Neural progenitor cell (in vitro differentiated cells): ENCODE measurements around the gene CD86.

Source experiments
- EZH2 ChIP-seq: fragments of 200-600 bp; sonication (generic); IDR thresholded peaks from 2 replicates; pipeline ENCODE4 v1.6.1; 2017; ENCODE audit warnings: antibody characterized with exemption, mild to moderate bottlenecking, moderate library complexity
- TF ChIP-seq, protein P1 (sequence below): fragments of 200-600 bp; sonication (generic); IDR thresholded peaks from 2 replicates; pipeline ENCODE4 v1.5.1; 2017; ENCODE audit warnings: antibody characterized with exemption, mild to moderate bottlenecking

DNA sequence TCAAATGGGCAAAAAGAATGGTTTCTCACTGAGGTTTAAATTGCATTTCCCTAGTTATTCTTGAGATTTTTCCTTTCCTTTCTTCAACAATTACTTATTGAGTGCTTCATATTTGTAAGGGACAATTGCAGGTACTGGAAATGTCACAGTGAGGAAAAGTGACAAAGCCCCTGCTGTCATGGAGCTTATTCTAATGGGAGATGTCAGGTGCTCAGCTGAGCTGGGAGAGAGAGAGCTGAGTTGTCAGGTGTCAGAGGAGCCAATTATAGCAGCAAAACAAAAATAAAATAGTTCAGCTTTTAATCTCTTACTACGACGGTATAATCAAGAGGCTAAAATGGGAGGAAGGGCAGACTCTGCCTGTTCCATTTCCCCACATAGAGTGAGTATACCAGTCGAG, 42.0 kb downstream of the CD86 start:
- TF ChIP-seq, protein P1, sequence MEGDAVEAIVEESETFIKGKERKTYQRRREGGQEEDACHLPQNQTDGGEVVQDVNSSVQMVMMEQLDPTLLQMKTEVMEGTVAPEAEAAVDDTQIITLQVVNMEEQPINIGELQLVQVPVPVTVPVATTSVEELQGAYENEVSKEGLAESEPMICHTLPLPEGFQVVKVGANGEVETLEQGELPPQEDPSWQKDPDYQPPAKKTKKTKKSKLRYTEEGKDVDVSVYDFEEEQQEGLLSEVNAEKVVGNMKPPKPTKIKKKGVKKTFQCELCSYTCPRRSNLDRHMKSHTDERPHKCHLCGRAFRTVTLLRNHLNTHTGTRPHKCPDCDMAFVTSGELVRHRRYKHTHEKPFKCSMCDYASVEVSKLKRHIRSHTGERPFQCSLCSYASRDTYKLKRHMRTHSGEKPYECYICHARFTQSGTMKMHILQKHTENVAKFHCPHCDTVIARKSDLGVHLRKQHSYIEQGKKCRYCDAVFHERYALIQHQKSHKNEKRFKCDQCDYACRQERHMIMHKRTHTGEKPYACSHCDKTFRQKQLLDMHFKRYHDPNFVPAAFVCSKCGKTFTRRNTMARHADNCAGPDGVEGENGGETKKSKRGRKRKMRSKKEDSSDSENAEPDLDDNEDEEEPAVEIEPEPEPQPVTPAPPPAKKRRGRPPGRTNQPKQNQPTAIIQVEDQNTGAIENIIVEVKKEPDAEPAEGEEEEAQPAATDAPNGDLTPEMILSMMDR = no peak
- TF ChIP-seq EZH2 = no peak
